GM21360 (cell line): ENCODE data around the gene NRTN.
A peak's percentile ranks its signal among the peaks of the same experiment; 100 is the strongest.

ENCODE experiments used
- ATAC-seq: cut with Tn5 transposase; IDR thresholded peaks from one replicate; pipeline ENCODE4 v1.9.1; 2021; ENCODE audit warnings: mild to moderate bottlenecking, moderate library complexity; ENCODE audit not compliant: unreplicated experiment

The NRTN gene

DNA sequence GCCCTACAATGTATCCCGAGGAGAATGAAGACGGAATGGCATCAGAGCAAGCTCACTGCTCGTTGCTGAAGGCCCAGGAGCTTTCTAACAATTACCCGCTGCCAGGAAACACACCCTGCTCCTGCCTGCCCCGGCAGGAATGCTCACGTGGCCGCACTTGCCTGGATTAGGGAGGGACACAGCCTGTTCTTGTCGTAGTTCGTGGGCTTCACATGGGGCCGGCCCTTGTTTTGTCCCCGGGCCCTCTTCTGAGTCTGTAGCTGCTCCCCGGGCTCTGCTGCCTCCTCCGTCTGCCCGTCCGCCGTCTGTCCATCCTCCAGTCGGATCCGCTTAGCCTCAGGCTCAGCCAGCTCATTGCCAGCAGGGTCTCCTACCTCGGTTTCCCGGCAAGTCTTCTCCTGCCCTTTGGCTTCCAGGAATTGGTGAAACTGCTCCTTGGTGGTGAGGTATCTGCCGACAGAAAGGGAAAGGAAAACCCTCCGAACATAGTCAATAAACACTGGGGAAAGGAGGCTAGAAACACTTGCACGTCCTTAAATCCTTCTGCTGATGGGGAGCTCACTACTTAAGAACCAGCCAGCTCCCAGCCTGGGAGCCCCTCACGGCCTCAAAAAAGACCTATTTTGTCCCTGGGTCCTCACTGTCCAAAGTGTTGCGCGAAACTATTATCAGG, 14.8 kb upstream of the NRTN start:
- ATAC-seq = no peak

DNA sequence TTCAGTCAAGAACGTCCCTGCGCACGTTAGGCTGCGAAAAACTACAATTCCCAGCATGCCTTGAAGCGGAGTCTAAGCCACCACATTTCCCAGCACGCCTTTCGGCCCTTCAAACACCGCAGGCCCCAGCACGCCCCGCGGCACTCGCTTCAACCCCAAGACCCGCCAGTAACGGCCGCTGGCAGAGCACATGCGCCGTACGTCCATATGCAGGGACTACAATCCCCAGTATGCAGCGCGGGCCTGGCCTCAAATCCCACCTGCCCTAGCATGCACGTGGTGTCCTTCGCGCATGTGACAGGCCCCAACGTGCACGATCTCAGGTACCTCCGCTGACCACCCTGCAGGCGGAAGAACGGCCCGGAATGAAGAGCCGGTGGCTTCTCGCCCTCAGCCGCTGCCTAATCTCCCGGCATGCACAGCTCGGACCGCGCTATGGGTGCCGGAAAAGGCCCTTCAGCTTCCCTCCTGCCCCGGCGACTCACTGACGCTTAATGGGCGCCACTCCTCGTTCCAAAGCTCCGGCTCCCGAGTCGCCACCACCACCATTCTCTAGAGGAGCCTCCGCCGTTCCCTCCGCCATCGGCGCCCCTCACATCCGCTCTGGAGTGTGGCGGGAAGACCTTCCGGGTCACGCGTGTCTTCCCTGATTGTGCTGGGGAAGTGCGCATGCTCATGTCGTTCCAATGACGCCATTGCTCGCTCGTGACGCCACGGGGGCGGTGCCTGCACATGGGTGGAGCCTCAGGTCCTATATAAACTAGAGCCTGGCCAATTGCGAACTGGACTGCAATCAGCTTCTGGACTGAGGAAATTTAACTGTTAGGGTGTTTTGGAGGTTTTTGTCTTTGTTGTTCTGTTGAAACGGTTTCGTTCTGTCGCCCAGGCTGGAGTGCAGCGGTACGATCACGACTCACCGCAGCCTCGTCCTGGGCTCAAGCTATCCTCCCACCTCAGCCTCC, 14.0 kb upstream of the NRTN start, which contains the start of gene DUS3L:
TSS of gene DUS3L (minus strand) at position 605 of the 962 bp plus-strand sequence. CDS start at position 583, 22 bp downstream.
- peak; percentile 82 for ATAC-seq

- ATAC-seq = no peak
Observed at GRCh38 chr19:5792224-5792623, 12.6 kb upstream of the NRTN start.

- no peak for ATAC-seq
Observed at GRCh38 chr19:5793188-5793587, 11.7 kb upstream of the NRTN start.

- no peak for ATAC-seq
Observed at GRCh38 chr19:5795382-5795919, 9.4 kb upstream of the NRTN start.

- ATAC-seq = no peak
Observed at GRCh38 chr19:5798244-5798643, 6.6 kb upstream of the NRTN start.

DNA sequence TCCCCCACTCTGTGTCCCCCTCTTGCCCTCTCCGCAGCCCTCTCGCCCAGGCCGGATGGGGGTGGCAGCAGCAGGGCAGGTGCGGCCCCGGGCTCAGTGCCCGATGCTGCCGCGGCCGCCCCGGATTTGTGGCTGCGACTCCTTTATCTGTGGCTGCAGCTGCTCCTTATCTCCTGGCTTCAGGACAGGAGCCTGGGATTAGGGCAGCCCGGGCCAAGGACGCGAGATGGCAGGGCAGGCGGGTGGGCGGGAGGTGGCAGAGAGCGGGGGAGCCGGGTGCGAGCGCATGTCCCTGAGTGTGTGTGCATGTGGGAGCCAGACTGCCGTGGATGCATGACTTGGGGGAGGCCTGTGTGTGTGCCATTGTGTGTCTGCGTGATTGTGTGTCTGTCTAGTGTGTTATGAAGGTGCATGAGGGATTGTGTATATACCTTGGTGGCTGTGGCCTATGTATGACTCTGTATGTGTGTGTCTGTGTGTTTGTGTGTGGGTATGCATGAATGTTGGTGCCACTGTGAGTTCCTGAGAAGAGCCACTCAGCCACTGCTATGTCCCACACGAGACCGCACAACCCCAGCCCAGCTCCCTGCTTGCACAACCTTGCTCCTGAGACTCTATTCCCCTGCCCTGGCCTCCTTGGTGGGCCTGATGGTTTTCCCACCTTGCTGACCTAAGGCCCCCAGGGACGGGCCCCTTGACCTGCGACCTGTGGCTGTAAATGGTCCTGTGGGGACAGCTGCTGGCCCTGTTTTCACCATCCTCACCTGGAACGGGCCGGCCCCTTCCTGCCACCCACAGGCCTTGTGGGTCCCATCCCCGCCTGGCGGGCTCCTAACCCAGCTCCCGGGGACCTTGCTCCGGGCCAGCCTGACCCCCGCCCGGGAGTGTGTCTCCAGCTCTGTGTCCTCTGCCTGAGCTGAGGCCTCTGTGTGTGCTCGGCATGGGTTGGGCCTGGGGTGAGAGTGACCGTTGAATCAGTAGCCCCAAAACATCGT, 5.3 kb upstream of the NRTN start:
- ATAC-seq = no peak

DNA sequence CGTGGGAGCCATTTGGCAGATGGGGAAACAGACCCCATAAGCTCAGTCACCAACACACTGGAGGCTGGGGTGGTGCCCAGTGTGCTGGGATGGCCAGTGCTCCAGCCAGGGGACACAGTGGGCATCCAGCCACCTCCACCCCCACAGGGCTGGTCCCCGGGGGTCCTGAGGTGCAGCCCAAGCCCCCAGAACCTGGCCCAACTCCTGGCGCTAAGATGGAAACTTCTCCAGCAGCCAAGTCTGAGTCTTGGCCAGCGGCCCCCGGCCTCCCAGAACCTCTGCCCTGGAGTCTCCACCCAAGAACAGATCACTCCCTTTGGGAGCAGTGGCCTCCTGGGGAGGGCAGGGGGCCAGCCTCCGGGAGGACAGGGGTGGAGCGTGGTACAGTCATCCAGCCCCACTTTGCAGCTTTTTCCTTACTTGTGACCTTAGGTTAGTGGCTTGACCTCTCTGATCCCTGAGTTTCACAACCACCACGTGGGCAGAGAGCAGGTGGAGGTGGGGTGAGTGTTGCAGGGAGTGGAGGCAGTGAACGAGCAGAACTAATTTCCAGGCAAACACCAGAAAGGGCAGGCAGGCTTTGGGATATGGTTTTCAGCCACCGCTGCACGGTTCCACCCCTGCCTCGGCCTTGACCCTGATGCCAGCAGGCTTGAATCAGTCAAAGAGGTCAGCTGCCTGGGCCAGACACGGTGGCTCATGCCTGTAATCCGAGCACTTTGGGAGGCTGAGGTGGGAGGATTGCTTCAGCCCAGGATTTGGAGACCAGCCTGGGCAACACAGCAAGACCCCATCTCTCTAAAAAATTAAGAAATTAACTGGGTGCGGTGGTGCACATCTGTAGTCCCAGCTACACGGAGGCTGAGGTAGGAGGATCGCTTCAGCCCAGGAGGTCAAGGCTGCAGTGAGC, 4.3 kb upstream of the NRTN start:
- ATAC-seq = no peak

GRCh38 chr19:5801796-5802619, 2.9 kb upstream of the NRTN start:
- ATAC-seq = no peak

- no peak for ATAC-seq
Observed at GRCh38 chr19:5803441-5803751, 1.5 kb upstream of the NRTN start.

DNA sequence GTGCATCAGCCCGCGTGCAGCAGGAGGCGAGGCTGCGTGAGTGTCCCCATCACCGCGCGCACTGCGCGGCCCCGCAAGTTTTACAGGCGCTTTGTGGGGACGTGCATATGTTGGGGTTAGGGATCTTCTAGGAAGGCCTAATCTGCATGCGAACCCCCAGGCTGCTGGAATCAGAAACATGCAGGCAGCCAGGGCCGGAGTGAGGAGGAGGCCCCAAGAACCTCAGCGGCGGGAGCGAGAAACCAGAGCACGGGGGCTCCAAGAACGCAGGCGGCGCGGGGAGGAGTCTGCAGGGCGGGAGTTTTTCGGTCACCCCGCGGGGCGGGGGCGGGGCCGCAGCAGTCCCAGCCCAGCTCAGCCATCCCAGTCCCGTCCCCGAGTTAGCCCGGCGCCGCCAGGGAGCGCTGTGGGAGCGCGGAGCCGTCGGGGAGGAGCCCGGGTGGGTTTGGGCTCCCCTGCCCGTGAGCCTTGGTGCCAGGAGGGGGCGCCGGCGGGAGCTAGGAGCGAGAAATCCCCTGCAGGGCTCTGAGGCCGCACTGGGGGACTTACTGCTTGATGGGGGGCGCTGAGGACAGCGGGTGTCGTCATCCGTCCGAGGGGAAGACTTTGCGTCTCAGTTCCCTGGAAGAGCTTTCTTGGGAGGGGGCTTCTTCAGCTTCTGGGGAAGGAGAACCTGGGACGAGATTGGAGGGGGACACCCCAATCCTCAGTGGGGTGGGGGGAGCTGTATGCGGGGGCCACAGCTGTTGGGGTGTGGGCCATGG, 933 bp upstream of the NRTN start:
- peak; percentile 72 for ATAC-seq

DNA sequence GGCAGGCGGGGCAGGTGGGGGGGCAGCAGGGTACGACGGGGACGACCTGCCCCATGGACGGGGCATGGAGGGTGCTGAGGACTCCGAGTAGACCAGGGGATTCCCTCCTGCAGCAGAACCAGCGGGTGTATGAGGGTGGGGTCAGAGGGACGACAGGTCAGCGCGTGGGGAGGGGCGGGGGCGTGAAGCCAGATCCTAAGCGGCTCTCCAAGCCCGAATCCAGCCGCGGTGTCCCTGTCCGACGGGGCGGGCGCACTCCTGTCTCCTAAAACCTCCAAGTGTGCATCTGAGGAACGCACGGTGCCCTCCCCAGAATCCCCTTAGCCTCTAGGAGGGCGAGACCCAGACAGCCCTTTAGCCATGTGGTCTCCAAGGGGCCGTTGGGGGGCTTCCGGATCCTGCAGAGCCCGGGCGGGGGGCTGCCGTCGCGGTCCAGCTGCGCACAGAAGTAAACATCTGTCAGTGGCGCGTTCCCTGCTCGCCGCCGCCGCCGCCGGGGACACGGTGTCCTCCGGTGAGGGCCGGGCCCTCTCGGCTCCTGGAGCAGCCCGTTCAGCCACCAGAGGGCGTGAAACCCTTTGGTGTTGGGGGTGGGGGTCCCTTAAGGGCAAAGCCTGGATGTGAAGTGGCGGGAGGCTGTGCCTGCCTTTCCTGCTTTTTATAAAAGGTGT, 730 bp downstream of the NRTN start:
- ATAC-seq = no peak

DNA sequence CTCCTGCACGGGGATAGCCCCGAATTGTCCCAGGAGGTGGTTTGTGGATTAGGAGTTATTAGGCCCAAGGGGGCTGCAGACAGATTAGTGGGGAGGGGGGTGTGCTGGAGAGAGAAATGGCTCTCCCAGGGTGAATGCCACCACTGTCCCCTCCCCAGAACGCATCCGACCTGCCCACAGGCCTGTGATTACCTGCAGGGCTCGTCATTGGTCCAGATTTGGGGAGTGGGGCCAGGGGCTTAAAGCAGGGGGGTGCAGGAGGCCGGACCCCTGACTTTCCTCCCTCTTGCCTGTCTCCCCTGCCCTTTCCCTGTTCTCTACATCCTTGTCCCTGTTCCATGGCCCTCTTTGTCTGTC, 1.2 kb downstream of the NRTN start:
- no peak for ATAC-seq

DNA sequence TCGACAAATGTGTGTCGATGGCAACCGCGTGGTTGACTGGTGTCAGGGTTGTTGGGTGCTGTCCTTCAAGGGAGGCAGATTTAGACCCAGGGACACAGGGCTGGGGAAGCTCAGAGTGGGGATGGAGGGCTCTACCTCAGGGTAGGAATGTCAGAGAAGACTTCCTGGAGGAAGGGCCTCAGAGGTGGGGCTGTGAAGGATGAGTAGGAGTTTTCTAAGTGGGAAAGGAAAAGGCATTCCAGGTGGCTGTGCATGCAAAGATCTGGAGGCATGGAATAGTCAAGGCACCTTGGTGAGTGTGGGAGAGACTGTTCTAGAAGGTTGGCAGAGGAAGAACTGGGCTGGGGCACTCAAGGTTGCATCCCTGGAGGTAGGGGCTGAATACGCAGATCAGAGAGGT, 2.0 kb downstream of the NRTN start:
- ATAC-seq = no peak

GRCh38 chr19:5808120-5808816, 3.4 kb downstream of the NRTN start:
- no peak for ATAC-seq

DNA sequence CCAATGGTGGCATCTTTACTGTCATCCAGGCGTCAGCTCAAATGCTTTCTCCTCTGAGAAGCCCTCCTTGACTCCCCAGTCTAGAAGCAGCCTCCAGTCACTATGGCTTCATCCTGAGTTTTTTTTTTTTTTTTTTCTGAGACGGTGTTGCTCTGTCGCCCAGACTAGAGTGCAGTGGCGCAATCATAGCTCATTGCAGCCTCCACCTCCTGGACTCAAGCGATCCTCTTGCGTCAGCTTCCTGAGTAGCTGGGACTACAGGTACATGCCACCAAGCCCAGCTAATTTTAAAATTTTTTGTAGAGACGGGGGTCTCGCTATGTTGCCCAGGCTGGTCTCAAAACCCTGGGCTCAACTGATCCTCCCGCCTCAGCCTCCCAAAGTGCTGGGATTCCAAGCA, 4.2 kb downstream of the NRTN start:
- no peak for ATAC-seq

- ATAC-seq = no peak
Observed at GRCh38 chr19:5809469-5809868, 4.6 kb downstream of the NRTN start.
